NCI-H2107 treated with DMSO at 0.1 percent for 48 hours (cell line): ENCODE results near the gene FSTL3.
"Not testable (repeated sequence)": the region's sequence is repeated elsewhere in the genome, so short reads cannot be mapped to it uniquely, and the experiment has no call there.

Experiments
- DNase-seq: peaks from one replicate; lab custom pipeline; 2025; ENCODE audit not compliant: unreplicated experiment; lab: John Stamatoyannopoulos, UW

The FSTL3 gene

DNA sequence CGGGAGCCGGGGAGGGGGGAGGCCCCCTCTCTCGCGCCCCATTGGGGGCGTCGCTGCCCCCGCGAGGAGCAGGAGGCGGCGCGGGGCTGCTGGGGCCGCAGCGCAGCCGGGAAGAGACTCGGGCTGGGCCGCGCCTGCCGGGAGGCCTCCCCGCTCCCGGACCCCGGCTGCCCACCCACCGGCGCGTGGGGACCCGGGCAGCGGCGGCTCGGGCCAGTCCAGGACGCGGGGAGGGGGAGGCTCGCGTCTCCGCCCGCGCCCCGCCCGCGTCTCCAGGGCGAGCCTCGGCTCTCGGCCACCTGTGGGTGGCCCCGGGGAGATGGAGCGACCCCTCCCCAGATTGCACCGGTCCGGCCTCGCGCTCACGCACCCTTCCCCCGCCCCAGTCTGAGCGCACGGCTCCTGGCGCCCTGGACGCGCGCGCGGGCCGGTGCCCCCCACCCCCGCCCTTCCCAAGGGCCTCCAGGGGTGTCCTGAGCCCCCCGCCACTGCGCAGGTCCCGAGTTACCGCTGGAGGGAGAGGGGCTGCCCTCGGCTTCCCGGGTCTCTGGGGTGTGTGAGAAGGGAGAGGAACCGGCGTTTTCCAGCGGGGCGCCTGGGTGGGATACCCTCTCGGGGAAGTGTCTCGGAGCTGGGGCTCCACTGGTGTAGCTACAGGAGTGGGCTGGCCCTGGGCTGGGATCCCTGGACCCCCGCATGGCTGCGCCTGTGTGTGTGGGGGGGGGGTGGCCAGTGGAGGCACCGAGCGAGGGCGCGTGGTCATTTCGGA lies 33.2 kb downstream of the FSTL3 start:
- DNase-seq, result no peak

- no peak for DNase-seq
These were observed 33.9 kb downstream of the FSTL3 start for GRCh38 chr19:709965-710571.

DNA sequence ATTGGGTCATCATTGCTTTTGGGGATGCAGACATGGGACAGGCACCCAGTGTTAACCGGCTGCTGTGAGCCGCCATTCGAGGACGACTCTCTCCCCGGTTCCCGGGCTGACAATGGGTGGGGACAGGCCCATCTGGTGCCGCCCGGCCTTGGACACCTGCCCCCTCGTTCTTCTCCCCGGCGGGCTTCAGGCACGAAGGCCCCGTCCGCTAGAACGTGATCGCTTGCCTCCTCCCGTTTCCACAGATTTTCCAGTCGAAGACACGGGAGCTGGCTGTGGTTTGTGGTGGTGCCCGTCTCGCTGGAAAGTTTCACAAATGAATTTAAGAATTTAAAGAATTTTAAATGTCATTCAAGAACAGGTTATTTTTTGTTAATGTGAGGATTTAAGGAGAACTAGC lies 34.6 kb downstream of the FSTL3 start:
- no peak for DNase-seq

GRCh38 chr19:711254-711653 lies 35.1 kb downstream of the FSTL3 start:
- no peak for DNase-seq

- DNase-seq, result no peak
These were observed 39.2 kb downstream of the FSTL3 start for GRCh38 chr19:715347-715746.

DNA sequence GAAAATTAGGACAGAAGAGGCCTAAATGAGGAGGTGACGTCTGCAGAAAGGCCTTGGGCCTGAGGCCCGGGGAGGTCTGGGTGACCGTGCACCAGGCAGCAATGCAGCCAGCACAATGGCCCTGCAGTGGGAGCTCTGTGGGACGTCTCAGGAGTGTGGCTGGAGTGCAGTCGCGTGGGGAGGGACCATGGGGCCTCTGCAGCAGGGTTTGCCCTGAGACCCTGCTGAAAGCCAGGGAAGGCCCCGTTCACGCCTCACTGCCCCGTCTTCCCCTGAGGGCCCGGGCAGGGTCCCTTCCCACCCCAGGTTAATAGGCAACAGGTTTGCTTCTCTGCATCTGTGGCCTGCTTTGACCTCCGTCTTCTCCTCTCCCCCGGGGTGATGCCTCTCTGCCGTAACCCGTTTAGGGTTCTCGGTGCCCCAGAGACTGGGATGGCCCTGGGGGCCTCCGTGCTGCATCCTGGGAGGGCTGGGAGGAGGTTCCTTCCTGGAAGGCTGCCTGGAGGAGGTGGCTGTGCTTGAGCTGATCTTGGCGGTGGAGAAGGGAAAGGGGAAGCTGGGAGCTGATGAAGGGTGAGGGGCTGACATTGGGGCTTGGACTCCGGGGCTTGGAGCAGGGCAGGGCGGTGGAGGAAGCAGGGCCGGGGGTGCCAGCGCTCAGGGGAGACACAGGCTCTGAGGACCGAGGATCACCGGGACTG lies 42.2 kb downstream of the FSTL3 start:
- DNase-seq, result no peak

DNA sequence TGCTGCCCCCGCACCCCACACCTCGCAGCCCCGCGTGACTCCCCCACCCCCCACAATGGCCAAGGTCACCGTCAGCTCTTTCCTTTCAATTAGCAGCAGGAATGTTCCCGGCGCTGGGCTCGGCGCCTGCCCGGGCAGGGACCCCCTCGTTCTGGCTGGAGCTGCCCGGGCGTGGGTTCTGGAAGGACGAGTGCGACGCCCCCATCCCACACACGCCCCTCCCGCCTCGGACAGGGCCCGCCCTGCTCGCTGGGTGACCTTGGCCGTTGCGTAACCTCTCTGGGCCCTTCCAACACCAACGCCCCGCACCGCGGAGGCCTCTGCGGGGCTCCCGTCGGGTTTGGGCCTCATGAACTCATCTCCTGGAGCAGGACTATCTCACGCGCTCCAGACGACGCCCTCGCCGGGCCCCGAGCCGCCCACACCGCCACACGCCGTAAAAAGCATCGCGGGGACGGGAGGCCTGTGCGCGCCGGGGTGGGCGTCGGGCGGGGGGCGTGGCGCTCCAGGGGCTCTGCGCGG lies 42.9 kb downstream of the FSTL3 start:
- no peak for DNase-seq

DNA sequence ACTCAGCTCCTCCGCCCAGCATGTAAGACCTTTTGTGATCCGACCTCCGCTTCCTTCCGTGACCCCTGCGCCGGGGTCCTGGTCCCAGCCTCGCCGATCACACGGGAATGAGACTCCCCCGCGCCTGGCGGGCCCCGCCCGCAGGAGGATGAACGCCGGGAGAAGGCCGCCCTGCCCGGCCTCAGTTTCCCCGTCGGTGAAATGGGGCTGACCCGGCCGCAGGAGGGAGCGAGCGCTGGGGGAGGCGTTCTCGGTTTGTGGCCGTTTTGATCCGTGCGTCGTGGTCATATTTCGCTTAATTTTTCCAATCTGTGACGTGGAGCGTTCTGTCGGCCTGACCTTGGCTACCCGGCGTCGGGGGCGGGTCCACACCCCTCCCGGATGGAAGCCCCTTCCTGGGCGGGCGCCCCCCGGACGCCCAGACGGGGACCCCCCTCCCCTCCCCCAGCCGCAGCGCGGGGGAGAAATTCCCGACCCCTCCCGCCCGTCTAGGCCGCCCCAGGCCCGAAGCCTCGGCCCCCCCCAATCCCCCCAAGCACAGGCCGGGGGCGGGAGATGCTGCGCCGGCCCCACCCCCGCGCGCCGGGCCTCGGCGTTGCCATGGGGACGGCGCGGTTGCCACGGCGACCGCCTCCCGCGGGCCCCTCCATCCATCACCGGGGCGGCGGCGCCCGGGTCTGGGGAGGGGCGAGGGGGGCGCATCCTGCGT lies 43.6 kb downstream of the FSTL3 start:
- no peak for DNase-seq

- DNase-seq, result no peak
These were observed 44.4 kb downstream of the FSTL3 start for GRCh38 chr19:720345-721160.

DNA sequence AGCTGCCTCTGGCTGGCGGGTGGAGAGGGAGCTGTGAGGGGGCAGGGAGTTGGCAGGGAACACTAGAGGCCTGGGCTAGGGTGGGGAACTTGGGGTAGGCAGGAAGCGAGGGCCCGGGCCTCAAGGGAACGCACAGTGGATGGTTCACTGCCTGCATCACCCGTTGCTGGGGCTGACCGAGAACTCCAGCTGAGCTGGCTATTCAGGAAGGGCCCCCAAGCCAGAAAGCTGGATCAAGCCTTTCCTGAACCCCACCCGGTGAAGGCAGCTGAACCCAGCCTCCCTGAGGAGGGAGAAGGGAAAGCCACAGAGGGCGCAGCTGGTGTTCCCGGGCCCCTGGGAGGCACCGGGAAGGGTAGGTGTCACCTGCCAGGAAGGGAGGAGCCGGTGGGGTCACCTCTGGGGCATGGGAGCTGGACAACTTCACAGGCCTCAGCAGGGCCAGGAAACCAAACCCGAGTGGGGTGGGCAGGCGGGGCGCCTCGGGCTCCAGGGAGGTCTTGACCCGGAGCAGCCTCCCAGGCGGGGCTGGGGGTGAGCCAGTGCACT lies 46.4 kb downstream of the FSTL3 start:
- no peak for DNase-seq

- DNase-seq, result no peak
These were observed 47.1 kb downstream of the FSTL3 start for GRCh38 chr19:723247-723646.

GRCh38 chr19:723714-724113 lies 47.5 kb downstream of the FSTL3 start:
- DNase-seq, result no peak

DNA sequence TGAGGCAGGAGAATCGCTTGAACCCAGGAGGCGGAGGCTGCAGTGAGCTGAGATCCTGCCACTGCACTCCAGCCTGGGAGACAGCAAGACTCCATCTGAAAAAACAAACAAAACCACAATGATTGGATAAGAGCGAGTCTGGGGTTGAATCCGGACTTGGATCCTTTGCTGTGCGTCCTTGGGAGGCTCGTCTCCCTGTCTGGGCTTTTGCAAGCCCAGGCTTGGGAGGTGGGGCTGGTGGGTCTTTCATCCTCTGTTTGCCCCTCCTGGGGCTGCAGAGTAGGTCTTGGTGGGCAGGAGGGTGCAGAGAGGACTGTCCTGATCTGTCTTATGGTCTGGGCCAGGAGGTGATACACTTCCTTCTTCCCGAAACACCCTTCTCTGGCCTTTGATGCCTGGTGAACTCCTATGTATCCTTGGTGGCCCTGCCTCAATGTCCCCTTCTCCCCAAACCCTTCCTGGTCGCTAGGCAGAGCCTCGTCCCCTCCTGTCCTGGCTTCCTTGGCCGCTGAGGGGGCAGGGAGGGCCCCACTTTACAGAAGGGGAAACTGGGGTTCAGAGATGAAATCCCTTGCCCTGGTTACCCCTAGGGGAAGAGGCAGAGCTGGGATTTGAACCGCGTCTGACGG lies 49.4 kb downstream of the FSTL3 start:
- DNase-seq, result no peak

- no peak for DNase-seq
These were observed 51.1 kb downstream of the FSTL3 start for GRCh38 chr19:726993-727956.

DNA sequence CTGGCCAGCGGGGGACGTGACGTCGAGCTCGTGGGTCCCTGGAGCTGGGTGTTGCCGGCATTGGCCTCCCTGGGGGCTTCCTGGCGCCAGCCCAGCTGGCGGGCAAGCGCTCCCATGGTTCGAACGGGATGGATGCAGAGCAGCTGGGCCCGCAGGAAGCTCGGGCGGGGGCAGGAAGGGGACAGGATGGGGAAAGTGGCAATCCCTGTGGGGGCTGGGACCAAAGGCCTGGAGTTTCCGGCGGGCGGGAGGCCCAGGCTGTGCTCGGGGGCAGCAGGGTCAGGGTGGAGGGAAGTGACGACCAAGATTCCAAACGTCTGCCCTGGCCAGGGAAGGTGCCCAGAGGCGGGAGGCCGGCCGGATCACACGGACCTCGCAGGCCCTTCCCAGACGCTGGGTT lies 51.8 kb downstream of the FSTL3 start:
- DNase-seq, result no peak

- DNase-seq, result not testable (repeated sequence)
These were observed 53.4 kb downstream of the FSTL3 start for GRCh38 chr19:729564-729963.

GRCh38 chr19:729965-730668 lies 53.9 kb downstream of the FSTL3 start:
- no peak for DNase-seq

DNA sequence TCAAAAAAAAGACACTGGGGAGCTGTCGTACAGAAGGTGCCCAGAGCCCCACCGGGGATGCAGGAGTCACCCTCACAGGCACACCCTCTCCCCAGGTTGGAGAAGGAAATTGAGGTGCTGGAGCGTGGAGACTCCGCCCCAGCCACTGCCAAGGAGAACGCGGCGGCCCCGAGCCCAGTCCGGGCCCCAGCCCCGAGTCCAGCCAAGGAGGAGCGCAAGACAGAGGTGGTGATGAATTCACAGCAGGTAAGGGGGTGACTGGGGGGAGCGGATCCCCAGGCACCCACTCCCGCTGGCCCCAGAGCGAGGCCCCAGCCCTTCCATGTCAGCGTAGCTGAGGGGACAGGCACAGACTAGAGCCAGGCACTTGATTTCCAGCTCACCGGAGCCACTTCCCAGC lies 54.8 kb downstream of the FSTL3 start:
- no peak for DNase-seq
